Stimulated activated naive B cell treated with anti-CD40 and anti-IgM and Interleukin-4, amounts not matched to agents 10 μg/mL and 1 μg/mL and 100 μg/mL, for 72 hours (primary cell): ENCODE results near the gene TRPV2.

Experiments
- ATAC-seq, 2 donors: fragments of 150-1000 bp; cut with Tn5 transposase; replicated peaks; 2 replicates each; pipeline ENCODE4 v1.10.0; 2021; ENCODE audit warnings: moderate library complexity in 1 of 2
- DNase-seq: peaks from one replicate; pipeline ENCODE4 v3.0.0; 2021
- H3K27ac Mint-ChIP-seq: one replicate; pipeline ENCODE4 v1.8.0; 2022; ENCODE audit warnings: mild to moderate bottlenecking, mixed read lengths
- H3K27me3 Mint-ChIP-seq, 2 donors: one replicate each; pipeline ENCODE4 v1.8.0; 2022; ENCODE audit warnings: mixed read lengths in 2 of 2
- H3K36me3 Mint-ChIP-seq, 2 donors: one replicate each; pipeline ENCODE4 v1.8.0; 2022; ENCODE audit warnings: mixed read lengths in 2 of 2, mild to moderate bottlenecking in 1 of 2
- H3K4me1 Mint-ChIP-seq, 2 donors: one replicate each; pipeline ENCODE4 v1.8.0; 2022; ENCODE audit warnings: mixed read lengths in 2 of 2, mild to moderate bottlenecking in 1 of 2
- H3K4me3 Mint-ChIP-seq, 2 donors: one replicate each; pipeline ENCODE4 v1.8.0; 2022; ENCODE audit warnings: mild to moderate bottlenecking in 2 of 2, mixed read lengths in 2 of 2, moderate library complexity in 1 of 2
- H3K9me3 Mint-ChIP-seq, 2 donors: one replicate each; pipeline ENCODE4 v1.8.0; 2022; ENCODE audit warnings: mixed read lengths in 2 of 2, mild to moderate bottlenecking in 1 of 2

Gene TRPV2

DNA sequence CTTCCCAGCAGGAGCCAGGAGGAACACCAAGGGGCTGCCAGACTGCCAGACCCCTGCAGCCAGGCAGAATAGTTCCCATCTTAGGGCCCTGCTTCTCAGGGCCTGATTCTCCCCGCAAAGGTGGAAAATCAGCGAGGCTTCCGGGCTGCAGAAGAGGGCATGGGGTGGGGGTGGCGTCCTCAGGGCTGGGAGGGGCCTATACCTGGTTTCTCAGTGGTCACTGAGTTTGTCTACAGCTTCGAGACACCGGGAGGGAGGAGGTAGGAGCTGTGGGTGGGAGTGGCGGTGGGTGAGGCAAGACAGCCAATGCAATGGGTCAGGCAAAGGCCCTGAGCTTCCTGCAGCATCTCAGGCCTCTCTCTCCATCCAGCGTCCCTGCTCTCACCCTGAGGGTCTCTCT, 62.3 kb downstream of the TRPV2 start:
- no peak for ATAC-seq
- DNase-seq, result no peak
- H3K4me1 Mint-ChIP-seq, result no peaks in the 10 kb centered on the region
- H3K9me3 Mint-ChIP-seq, result no peaks in the 10 kb centered on the region
- no peaks in the 10 kb centered on the region for H3K36me3 Mint-ChIP-seq
- H3K27ac Mint-ChIP-seq, result no peak overlapping the region
- H3K4me3 Mint-ChIP-seq, result no peak overlapping the region
- H3K27me3 Mint-ChIP-seq, result no peaks in the 10 kb centered on the region

DNA sequence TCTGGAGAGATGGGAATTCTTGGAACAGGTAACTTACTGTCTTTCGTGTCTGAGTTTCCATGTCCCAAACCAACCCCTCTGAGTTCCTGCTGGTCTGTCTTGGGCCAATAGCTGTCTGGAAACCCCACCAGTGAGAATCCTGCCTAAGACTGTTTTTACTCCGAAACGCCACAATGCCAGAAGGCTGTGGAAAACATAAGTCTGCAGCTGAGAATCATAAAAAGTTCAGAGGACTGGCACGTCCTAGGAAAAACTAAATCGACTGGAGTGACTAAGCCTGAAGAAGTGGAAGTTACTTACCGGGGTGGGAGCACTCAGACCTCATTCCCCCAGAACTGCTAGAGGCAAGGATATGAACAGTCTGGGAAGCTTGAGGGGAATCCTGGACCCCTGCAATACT, 63.3 kb downstream of the TRPV2 start:
- no peaks in the 10 kb centered on the region for H3K4me1 Mint-ChIP-seq
- ATAC-seq, result no peak
- no peak for DNase-seq
- no peaks in the 10 kb centered on the region for H3K9me3 Mint-ChIP-seq
- no peaks in the 10 kb centered on the region for H3K36me3 Mint-ChIP-seq
- H3K27me3 Mint-ChIP-seq, result no peaks in the 10 kb centered on the region
- H3K27ac Mint-ChIP-seq, result no peak overlapping the region
- no peak overlapping the region for H3K4me3 Mint-ChIP-seq

DNA sequence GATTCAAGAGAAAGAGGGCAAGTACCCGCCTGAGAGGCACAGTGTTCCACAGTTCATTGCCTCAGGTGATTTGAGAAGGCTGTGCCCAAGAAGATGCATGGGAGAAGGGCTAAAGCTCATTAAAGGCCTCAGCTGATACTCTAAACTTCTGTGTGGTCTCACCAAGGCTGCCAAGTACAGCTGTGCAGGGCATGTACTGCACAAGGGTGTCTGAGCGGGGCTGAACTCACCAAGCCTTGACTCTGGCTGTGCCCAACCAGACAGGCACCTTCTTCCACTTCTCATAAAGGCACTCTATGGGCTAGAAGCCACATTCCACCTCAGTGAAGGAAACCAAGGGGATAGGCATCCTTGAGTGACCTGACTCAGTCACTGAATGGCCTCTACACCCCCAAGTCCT, 63.9 kb downstream of the TRPV2 start:
- H3K36me3 Mint-ChIP-seq, result no peaks in the 10 kb centered on the region
- H3K4me3 Mint-ChIP-seq, result no peak overlapping the region
- H3K27ac Mint-ChIP-seq, result no peak overlapping the region
- ATAC-seq (no peak), DNase-seq (no peak)
- H3K9me3 Mint-ChIP-seq, result no peaks in the 10 kb centered on the region
- peaks cover 1% of the 10 kb centered on the region in 2 donors for H3K27me3 Mint-ChIP-seq
- no peaks in the 10 kb centered on the region for H3K4me1 Mint-ChIP-seq

DNA sequence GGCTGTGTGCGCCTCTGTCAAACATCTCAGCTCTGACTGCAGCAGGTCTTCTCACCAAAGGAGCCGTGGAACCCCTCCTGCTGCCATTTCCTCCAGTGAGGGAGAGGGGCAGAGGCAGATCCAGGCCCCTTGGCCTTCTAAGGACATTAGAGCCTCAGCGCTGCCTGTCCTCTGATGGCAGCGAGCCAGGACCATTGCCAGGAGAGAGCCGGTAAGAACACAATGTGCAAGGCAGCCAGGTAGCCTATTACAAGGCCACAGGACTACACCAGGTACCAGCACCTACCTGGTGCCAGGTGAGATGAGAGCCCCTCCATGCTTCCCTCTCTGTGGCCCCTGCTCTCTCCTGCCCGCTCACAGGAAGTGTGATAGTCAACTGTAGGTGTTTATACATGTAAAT, 65.6 kb downstream of the TRPV2 start:
- Mint-ChIP-seq H3K27ac (no peak overlapping the region), H3K27me3 (peaks cover 6 to 7% of the 10 kb centered on the region in 2 donors)
- ATAC-seq, result no peak

DNA sequence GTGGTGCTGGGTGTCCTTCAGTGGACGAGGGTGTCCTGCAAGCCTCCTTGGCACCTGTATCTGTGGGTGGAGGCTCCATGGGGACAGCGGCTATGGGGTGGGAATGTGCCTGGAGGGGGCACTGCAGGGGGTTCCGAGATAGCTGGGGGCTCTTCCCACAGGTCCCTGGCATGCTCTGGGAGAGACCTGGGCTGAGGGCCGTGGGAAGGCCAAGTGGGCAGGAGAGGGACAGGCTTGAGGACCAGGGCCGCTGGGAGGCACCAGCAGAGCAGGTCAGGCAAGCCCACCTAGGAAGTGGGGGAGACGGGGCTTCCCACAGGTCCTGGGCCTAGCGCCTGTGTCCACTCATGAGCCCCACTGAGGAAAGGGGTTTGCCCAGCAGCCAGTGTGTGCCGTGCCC, 66.9 kb downstream of the TRPV2 start:
- Mint-ChIP-seq H3K4me1 (peaks cover 0 to 1% of the 10 kb centered on the region in 2 donors), H3K36me3 (no peaks in the 10 kb centered on the region), H3K4me3 (no peak overlapping the region), H3K9me3 (no peaks in the 10 kb centered on the region), H3K27ac (no peak overlapping the region), H3K27me3 (peaks cover 11 to 15% of the 10 kb centered on the region in 2 donors)
- ATAC-seq (no peak), DNase-seq (no peak)

More for the DNA sequence above, 65.6 kb downstream of the TRPV2 start:
- no peak for DNase-seq
- Mint-ChIP-seq H3K36me3 (no peaks in the 10 kb centered on the region), H3K4me1 (peaks cover 0 to 1% of the 10 kb centered on the region in 2 donors), H3K9me3 (no peaks in the 10 kb centered on the region), H3K4me3 (no peak overlapping the region)

DNA sequence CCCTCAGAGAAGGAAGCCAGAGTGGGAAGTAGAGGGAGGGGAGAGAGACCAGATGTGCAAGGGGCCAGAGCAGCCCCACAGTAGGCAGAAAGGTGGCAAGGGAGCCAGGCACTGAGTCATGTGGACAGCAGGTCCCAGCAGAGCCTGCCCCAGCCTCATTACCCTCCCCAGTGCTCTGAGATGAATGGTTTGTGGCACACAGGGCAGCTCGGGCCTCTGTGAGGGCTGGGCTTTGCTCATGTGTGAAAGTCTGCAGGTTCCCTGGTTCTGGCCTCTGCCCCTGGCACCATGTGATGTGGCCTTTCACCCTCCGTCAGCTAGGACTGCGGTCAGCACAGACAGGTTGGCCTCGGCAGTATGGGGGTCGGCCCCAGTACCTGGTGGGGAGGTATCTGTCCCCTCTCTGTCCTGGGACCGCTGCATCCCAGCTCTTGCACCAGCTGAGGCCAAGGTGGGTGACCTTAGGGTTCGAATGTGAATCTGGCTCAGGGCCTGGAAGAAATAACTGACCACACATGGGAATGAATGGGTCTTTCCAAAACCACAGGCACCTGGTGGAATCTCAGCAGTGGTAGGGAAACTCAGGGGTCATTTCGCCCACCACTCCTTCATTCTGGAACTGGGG, 67.8 kb downstream of the TRPV2 start:
- Mint-ChIP-seq H3K4me3 (no peak overlapping the region), H3K4me1 (peaks cover 0 to 1% of the 10 kb centered on the region in 2 donors), H3K36me3 (no peaks in the 10 kb centered on the region), H3K27ac (no peak overlapping the region), H3K9me3 (no peaks in the 10 kb centered on the region), H3K27me3 (peaks cover 11 to 15% of the 10 kb centered on the region in 2 donors)
- DNase-seq (no peak), ATAC-seq (no peak)

DNA sequence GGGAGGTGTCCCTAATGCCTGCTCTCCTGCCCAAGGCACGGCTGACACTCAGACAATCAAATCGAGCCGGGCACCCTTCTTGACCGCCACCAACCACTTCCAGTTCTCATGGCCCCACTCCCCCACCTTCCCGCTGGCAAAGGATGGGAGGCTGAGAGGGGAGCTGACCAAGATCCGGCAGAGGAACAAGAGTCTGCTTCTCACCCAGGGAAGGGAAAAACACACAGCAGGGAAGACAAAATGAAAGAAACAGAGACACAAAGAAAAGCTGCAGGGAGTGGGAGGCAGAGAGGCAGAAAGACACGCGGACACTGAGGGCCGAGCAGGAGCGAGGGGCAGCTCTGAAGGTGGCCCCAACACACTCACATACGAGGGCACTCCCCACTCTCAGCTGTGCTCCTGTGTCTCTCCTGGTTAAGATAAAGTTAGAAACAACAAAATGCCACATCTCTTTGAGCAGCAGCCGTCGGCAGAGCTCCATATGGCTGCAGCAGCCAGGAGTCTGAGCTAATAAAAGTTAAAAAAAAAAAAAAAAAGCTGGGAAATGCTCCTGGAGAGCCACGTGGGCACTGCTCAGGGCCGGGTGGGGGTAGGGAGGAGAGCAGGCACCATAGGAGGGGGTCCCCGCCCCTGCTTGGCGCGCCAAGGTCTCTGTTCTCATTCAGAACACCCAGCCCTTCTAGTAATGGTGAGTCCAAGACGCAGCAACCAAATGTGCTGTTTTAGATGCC, 69.2 kb downstream of the TRPV2 start:
- ATAC-seq, result no peak
- Mint-ChIP-seq H3K36me3 (no peaks in the 10 kb centered on the region), H3K4me1 (peaks cover 0 to 1% of the 10 kb centered on the region in 2 donors), H3K27ac (no peak overlapping the region), H3K27me3 (peaks cover 15 to 21% of the 10 kb centered on the region in 2 donors), H3K9me3 (no peaks in the 10 kb centered on the region), H3K4me3 (no peak overlapping the region)
- DNase-seq, result no peak
